ENCODE results near the gene TAAR2.

Gene TAAR2

GRCh38 chr6:132624175-132624574 is at the start of gene TAAR2:
TAAR2 (minus strand) TSS chr6:132624275; CDS start chr6:132624275, 0 bp downstream.
- no peak within 1 kb of the TSS for H3K4me2 ChIP-seq
- H3K4me1 ChIP-seq (ENCODE audit: low read depth, poor library complexity, severe bottlenecking) = no peaks in the 10 kb centered on the region
- H3K9ac ChIP-seq = no peak within 1 kb of the TSS
- H4K20me1 ChIP-seq (ENCODE audit: insufficient read depth) = no peaks in the 10 kb centered on the region
- no peak within 1 kb of the TSS for H2AFZ ChIP-seq (ENCODE audit: low read depth)
- H3K27ac ChIP-seq = no peak within 1 kb of the TSS
- no peak within 1 kb of the TSS for H3K4me3 ChIP-seq (IDR thresholded peaks at IDR 0.05; ENCODE audit: insufficient read depth, low read depth, low read length)
- H3K79me2 ChIP-seq (ENCODE audit: insufficient read depth, low read depth) = no peaks in the 10 kb centered on the region
- H3K36me3 ChIP-seq (ENCODE audit: insufficient read depth) = no peaks in the 10 kb centered on the region
- no peaks in the 10 kb centered on the region for H3K27me3 ChIP-seq (ENCODE audit: insufficient read depth, low read depth)
- TF ChIP-seq CTCF (conservative IDR thresholded peaks at IDR 0.05; ENCODE audit: low read depth, low read length) = no peak

GRCh38 chr6:132673376-132674094 is 49.5 kb upstream of the TAAR2 start:
- no peak for TF ChIP-seq CTCF (conservative IDR thresholded peaks at IDR 0.05; ENCODE audit: low read depth, low read length)

GRCh38 chr6:132671295-132671694 is 47.2 kb upstream of the TAAR2 start:
- H3K4me3 ChIP-seq (IDR thresholded peaks at IDR 0.05; ENCODE audit: insufficient read depth, low read depth, low read length) = no peak overlapping the region
- H3K4me1 ChIP-seq (ENCODE audit: low read depth, poor library complexity, severe bottlenecking) = peaks cover 7% of the 10 kb centered on the region
- H2AFZ ChIP-seq (ENCODE audit: low read depth) = no peak overlapping the region
- H3K27ac ChIP-seq = no peak overlapping the region
- no peak for TF ChIP-seq CTCF (conservative IDR thresholded peaks at IDR 0.05; ENCODE audit: low read depth, low read length)
- H3K79me2 ChIP-seq (ENCODE audit: insufficient read depth, low read depth) = no peaks in the 10 kb centered on the region
- no peak overlapping the region for H3K4me2 ChIP-seq
- H3K36me3 ChIP-seq (ENCODE audit: insufficient read depth) = no peaks in the 10 kb centered on the region
- H4K20me1 ChIP-seq (ENCODE audit: insufficient read depth) = no peaks in the 10 kb centered on the region
- no peaks in the 10 kb centered on the region for H3K27me3 ChIP-seq (ENCODE audit: insufficient read depth, low read depth)
- H3K9ac ChIP-seq = no peak overlapping the region

More at GRCh38 chr6:132673376-132674094, 49.5 kb upstream of the TAAR2 start:
- H3K27ac ChIP-seq = no peak overlapping the region
- H3K36me3 ChIP-seq (ENCODE audit: insufficient read depth) = no peaks in the 10 kb centered on the region
- no peaks in the 10 kb centered on the region for H4K20me1 ChIP-seq (ENCODE audit: insufficient read depth)
- peaks cover 7% of the 10 kb centered on the region for H3K4me1 ChIP-seq (ENCODE audit: low read depth, poor library complexity, severe bottlenecking)
- no peaks in the 10 kb centered on the region for H3K27me3 ChIP-seq (ENCODE audit: insufficient read depth, low read depth)
- H3K4me2 ChIP-seq = no peak overlapping the region
- H3K9ac ChIP-seq = no peak overlapping the region
- H2AFZ ChIP-seq (ENCODE audit: low read depth) = no peak overlapping the region
- no peaks in the 10 kb centered on the region for H3K79me2 ChIP-seq (ENCODE audit: insufficient read depth, low read depth)
- no peak overlapping the region for H3K4me3 ChIP-seq (IDR thresholded peaks at IDR 0.05; ENCODE audit: insufficient read depth, low read depth, low read length)

- no peaks in the 10 kb centered on the region for H3K79me2 ChIP-seq (ENCODE audit: insufficient read depth, low read depth)
- peak overlapping the region; percentile 13; the same call in 1 of the 2 replicates for H3K4me2 ChIP-seq
- H3K9ac ChIP-seq = no peak overlapping the region
- peaks cover 7% of the 10 kb centered on the region for H3K4me1 ChIP-seq (ENCODE audit: low read depth, poor library complexity, severe bottlenecking)
- H3K27ac ChIP-seq = no peak overlapping the region
- H4K20me1 ChIP-seq (ENCODE audit: insufficient read depth) = no peaks in the 10 kb centered on the region
- no peaks in the 10 kb centered on the region for H3K27me3 ChIP-seq (ENCODE audit: insufficient read depth, low read depth)
- peak overlapping the region; percentile 47 for H2AFZ ChIP-seq (ENCODE audit: low read depth)
- H3K4me3 ChIP-seq (IDR thresholded peaks at IDR 0.05; ENCODE audit: insufficient read depth, low read depth, low read length) = no peak overlapping the region
- TF ChIP-seq CTCF (conservative IDR thresholded peaks at IDR 0.05; ENCODE audit: low read depth, low read length) = peak; percentile 72; the same call in 1 of the 2 replicates
- H3K36me3 ChIP-seq (ENCODE audit: insufficient read depth) = no peaks in the 10 kb centered on the region
These were observed 45.7 kb upstream of the TAAR2 start for GRCh38 chr6:132669690-132670291.
